Tibial nerve (tissue), 3 donors: ENCODE measurements around the gene TLR9.

Experiments
- CTCF ChIP-seq, 5 experiments: fragments of 200-600 bp in 3 of 5; fragments of 450-650 bp in 2 of 5; sonication (generic) in 3 of 5; IDR thresholded peaks; one replicate each; pipeline ENCODE4 v1.5.1; 2016 to 2019; ENCODE audit warnings: antibody characterized with exemption in 5 of 5, mild to moderate bottlenecking in 3 of 5, moderate library complexity in 2 of 5
- POLR2A ChIP-seq, 2 donors: fragments of 450-650 bp; IDR thresholded peaks; one replicate each; pipeline ENCODE4 v1.6.1; 2017; ENCODE audit warnings: antibody characterized with exemption in 2 of 2, mild to moderate bottlenecking in 2 of 2, moderate library complexity in 2 of 2

GRCh38 chr3:52185837-52186236 lies 39.6 kb downstream of the TLR9 start:
- TF ChIP-seq CTCF (IDR thresholded peaks at IDR 0.05), result no peak
- no peak for TF ChIP-seq POLR2A (IDR thresholded peaks at IDR 0.05)
